Renal cortical epithelial cell (primary cell): Measurements from ENCODE around the gene SAPCD1. TPM values are rescaled to one million over a fixed set of nuclear protein-coding genes. Genes with fewer than 3 reads are reported as not detected.

Experiments
- DNase-seq: peaks from one replicate; pipeline ENCODE4 v3.0.0-alpha.2; 2011; ENCODE audit warnings: low read depth
- total RNA-seq: library from RNA; depleted of rRNA; stranded (reverse); fragments of >200 nt; gene quantifications from 2 replicates; pipeline ENCODE4 v1.2.3, GENCODE V29; 2014

The SAPCD1 gene
- total RNA-seq, 1 donor from 2014 or later = 0.50 TPM

GRCh38 chr6:31729515-31729978 lies 32.9 kb upstream of the SAPCD1 start:
- peak; percentile 78 for DNase-seq

GRCh38 chr6:31729979-31730630 lies 32.4 kb upstream of the SAPCD1 start:
- DNase-seq = peak; percentile 40

- no peak for DNase-seq
Observed at GRCh38 chr6:31730631-31731086, 31.8 kb upstream of the SAPCD1 start.

- no peak for DNase-seq
Observed at GRCh38 chr6:31732029-31732428, 30.4 kb upstream of the SAPCD1 start.

GRCh38 chr6:31733734-31734133 lies 28.7 kb upstream of the SAPCD1 start:
- DNase-seq = no peak

GRCh38 chr6:31734247-31734820 lies 28.1 kb upstream of the SAPCD1 start:
- DNase-seq = no peak

GRCh38 chr6:31734821-31735406 lies 27.5 kb upstream of the SAPCD1 start:
- peak; percentile 62 for DNase-seq

GRCh38 chr6:31736021-31736767 lies 26.3 kb upstream of the SAPCD1 start, which contains the start of gene CLIC1:
CLIC1 (minus strand) TSS chr6:31736530; CDS start chr6:31736300, 230 bp downstream.
- peak; percentile 69 for DNase-seq

GRCh38 chr6:31736768-31737314 lies 25.6 kb upstream of the SAPCD1 start:
- DNase-seq = no peak

- DNase-seq = peak; percentile 42
Observed at GRCh38 chr6:31737315-31737990, 25.0 kb upstream of the SAPCD1 start.

- DNase-seq = peak; percentile 96
Observed at GRCh38 chr6:31737991-31738979, 24.2 kb upstream of the SAPCD1 start.

GRCh38 chr6:31739639-31740396 lies 22.6 kb upstream of the SAPCD1 start, which contains the start of gene MSH5:
MSH5 (plus strand) TSS chr6:31740005; CDS start chr6:31740467, 462 bp downstream.
- DNase-seq = peak; percentile 98

- DNase-seq = peak; percentile 25
Observed at GRCh38 chr6:31740397-31741223, 21.8 kb upstream of the SAPCD1 start.

- DNase-seq = no peak
Observed at GRCh38 chr6:31741815-31742214, 20.6 kb upstream of the SAPCD1 start.

- no peak for DNase-seq
Observed at GRCh38 chr6:31742894-31743293, 19.6 kb upstream of the SAPCD1 start.

GRCh38 chr6:31744422-31744821 lies 18.0 kb upstream of the SAPCD1 start:
- DNase-seq = no peak

GRCh38 chr6:31749301-31750036 lies 13.0 kb upstream of the SAPCD1 start:
- no peak for DNase-seq
